ENCODE results near the gene TBC1D16. TPM values are rescaled to one million over a fixed set of nuclear protein-coding genes. Genes with fewer than 3 reads are reported as not detected.

The TBC1D16 gene
- total RNA-seq, 1 experiment from 2014 or later: 55.4 TPM

DNA sequence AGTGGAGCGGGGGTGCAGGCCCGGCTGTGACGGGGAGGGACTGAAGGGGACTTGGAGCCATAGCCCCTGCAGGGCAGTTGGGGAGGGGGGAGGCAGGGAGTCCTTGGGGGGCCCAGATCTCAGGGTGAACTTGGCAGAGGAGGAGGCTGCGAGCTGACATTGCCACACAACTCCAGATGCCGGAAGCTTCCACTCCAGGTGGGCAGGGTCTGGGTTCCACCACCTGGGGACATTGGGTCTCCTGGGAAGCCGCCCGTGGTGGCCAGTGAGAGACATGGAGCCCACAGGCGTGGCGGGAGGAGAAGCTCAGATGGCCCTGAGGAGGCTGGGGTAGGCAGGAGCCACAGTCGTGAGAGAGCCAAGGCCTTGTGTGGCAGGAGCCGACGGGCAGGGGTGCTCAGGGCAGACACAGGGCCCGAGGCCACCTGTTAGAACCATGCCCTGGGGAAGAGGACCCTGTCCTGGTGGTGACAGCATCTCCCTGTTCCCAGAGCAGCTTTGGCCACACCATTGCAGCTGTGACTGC is 47.5 kb upstream of the TBC1D16 start:
- H3K27me3 Mint-ChIP-seq (ENCODE audit: insufficient read depth, unreplicated experiment): peaks cover 3% of the 10 kb centered on the region
- CTCF ChIA-PET: interaction anchor here (0.8 to 2.7 kb wide), 4 partner anchors 36 to 77 kb away, joined by 3 to 25 read pairs (median 4); no protein-coding TSS in a partner anchor
- Histone ChIP-seq H3K4me3 (ENCODE audit: low read depth, low read length) (no peak overlapping the region), H3K27me3 (replicated peaks; ENCODE audit: control insufficient read depth, insufficient read depth, low read length) (no peaks in the 10 kb centered on the region), H3K4me1 (no peaks in the 10 kb centered on the region), H3K36me3 (ENCODE audit: control insufficient read depth, insufficient read depth, low read length) (no peaks in the 10 kb centered on the region), H3K9me3 (no peaks in the 10 kb centered on the region)
- intact Hi-C loops (cut with micrococcal nuclease; ENCODE audit: unreplicated experiment): loop anchor here (5.0 kb wide), 1 partner anchor 76 kb away; no protein-coding TSS in a partner anchor
- H3K4me3 Mint-ChIP-seq (ENCODE audit: unreplicated experiment): no peak overlapping the region
- no TSS peak for BruUV-seq (replicated peaks)
- no peak overlapping the region for H3K27ac Mint-ChIP-seq (ENCODE audit: unreplicated experiment)
- H3K9me3 Mint-ChIP-seq (ENCODE audit: unreplicated experiment): no peaks in the 10 kb centered on the region
- peaks cover 9% of the 10 kb centered on the region for H3K4me1 Mint-ChIP-seq (ENCODE audit: low read depth, unreplicated experiment)
- POLR2A ChIA-PET: no interaction called here
- no peak for DNase-seq
- H3K36me3 Mint-ChIP-seq (ENCODE audit: insufficient read depth, unreplicated experiment): no peaks in the 10 kb centered on the region
- TF ChIP-seq, protein P1, sequence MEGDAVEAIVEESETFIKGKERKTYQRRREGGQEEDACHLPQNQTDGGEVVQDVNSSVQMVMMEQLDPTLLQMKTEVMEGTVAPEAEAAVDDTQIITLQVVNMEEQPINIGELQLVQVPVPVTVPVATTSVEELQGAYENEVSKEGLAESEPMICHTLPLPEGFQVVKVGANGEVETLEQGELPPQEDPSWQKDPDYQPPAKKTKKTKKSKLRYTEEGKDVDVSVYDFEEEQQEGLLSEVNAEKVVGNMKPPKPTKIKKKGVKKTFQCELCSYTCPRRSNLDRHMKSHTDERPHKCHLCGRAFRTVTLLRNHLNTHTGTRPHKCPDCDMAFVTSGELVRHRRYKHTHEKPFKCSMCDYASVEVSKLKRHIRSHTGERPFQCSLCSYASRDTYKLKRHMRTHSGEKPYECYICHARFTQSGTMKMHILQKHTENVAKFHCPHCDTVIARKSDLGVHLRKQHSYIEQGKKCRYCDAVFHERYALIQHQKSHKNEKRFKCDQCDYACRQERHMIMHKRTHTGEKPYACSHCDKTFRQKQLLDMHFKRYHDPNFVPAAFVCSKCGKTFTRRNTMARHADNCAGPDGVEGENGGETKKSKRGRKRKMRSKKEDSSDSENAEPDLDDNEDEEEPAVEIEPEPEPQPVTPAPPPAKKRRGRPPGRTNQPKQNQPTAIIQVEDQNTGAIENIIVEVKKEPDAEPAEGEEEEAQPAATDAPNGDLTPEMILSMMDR (IDR thresholded peaks at IDR 0.05; ENCODE audit: insufficient read depth in 1 of 2, low read depth in 1 of 2, low read length in 1 of 2, severe bottlenecking in 1 of 2, unreplicated experiment in 1 of 2): no peak

DNA sequence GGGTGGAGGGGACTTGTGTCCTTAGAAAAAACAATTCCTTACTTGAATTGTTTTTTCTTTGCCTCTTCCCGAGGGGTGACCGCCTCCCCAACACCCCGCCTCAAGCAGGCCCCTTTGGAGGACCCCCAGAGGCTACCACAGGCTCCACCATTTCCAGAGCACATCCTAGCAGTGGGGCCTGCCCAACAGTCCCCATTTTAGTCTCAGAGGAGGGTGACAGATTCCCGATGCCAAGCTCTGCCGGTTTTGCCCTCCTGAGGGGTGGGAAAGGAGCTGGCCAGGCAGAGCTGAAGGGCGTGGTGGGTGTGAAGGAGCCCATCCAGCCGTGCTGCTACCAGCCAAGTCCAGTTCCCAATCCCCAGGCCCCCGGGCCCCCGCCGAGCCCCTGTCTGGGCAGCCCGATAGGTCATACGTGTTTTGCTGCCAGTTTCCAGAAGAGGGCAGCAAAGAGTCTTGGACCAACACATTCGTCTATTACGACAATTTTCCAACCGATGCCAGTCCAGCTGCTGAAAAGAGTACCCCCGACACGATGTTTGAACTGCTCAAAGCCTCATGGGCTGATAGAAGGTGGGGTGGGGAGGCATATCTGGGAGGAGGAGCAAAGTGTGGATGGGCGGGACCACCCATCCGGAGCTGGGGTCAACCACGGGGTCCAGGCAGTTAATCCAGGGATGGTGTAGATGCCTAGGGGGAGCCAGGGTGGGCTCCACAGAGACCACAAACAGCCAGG is 46.9 kb upstream of the TBC1D16 start:
- Histone ChIP-seq H3K36me3 (ENCODE audit: control insufficient read depth, insufficient read depth, low read length) (no peaks in the 10 kb centered on the region), H3K9me3 (no peaks in the 10 kb centered on the region), H3K27me3 (replicated peaks; ENCODE audit: control insufficient read depth, insufficient read depth, low read length) (no peaks in the 10 kb centered on the region), H3K4me3 (ENCODE audit: low read depth, low read length) (no peak overlapping the region), H3K4me1 (no peaks in the 10 kb centered on the region)
- Mint-ChIP-seq H3K27ac (ENCODE audit: unreplicated experiment) (no peak overlapping the region), H3K9me3 (ENCODE audit: unreplicated experiment) (no peaks in the 10 kb centered on the region), H3K36me3 (ENCODE audit: insufficient read depth, unreplicated experiment) (no peaks in the 10 kb centered on the region), H3K4me3 (ENCODE audit: unreplicated experiment) (no peak overlapping the region), H3K27me3 (ENCODE audit: insufficient read depth, unreplicated experiment) (peaks cover 3% of the 10 kb centered on the region), H3K4me1 (ENCODE audit: low read depth, unreplicated experiment) (peaks cover 9% of the 10 kb centered on the region)
- ChIA-PET POLR2A (no interaction called here), CTCF (interaction anchor here (0.5 to 2.7 kb wide), 5 partner anchors 37 to 290 kb away, joined by 3 to 25 read pairs (median 5); no protein-coding TSS in a partner anchor)
- no TSS peak for BruUV-seq (replicated peaks)
- peak; percentile 74 to 82 for DNase-seq
- intact Hi-C loops (cut with micrococcal nuclease; ENCODE audit: unreplicated experiment): loop anchor here (1.0 to 5.0 kb wide), 2 partner anchors 42 to 75 kb away; no protein-coding TSS in a partner anchor
- TF ChIP-seq, protein P1 (IDR thresholded peaks at IDR 0.05; ENCODE audit: insufficient read depth in 1 of 2, low read depth in 1 of 2, low read length in 1 of 2, severe bottlenecking in 1 of 2, unreplicated experiment in 1 of 2): peak; percentile 80 to 89

GRCh38 chr17:80081596-80081995 is 45.9 kb upstream of the TBC1D16 start:
- no peaks in the 10 kb centered on the region for H3K4me1 ChIP-seq
- intact Hi-C loops (cut with micrococcal nuclease; ENCODE audit: unreplicated experiment): loop anchor here (5.0 kb wide), 1 partner anchor 74 kb away; no protein-coding TSS in a partner anchor
- TF ChIP-seq, protein P1 (IDR thresholded peaks at IDR 0.05; ENCODE audit: insufficient read depth in 1 of 2, low read depth in 1 of 2, low read length in 1 of 2, severe bottlenecking in 1 of 2, unreplicated experiment in 1 of 2): no peak
- Mint-ChIP-seq H3K9me3 (ENCODE audit: unreplicated experiment) (no peaks in the 10 kb centered on the region), H3K4me1 (ENCODE audit: low read depth, unreplicated experiment) (peaks cover 9% of the 10 kb centered on the region), H3K4me3 (ENCODE audit: unreplicated experiment) (no peak overlapping the region), H3K27ac (ENCODE audit: unreplicated experiment) (no peak overlapping the region), H3K36me3 (ENCODE audit: insufficient read depth, unreplicated experiment) (no peaks in the 10 kb centered on the region), H3K27me3 (ENCODE audit: insufficient read depth, unreplicated experiment) (no peaks in the 10 kb centered on the region)
- H3K36me3 ChIP-seq (ENCODE audit: control insufficient read depth, insufficient read depth, low read length): no peaks in the 10 kb centered on the region
- no TSS peak for BruUV-seq (replicated peaks)
- ChIA-PET POLR2A (no interaction called here), CTCF (interaction anchor here (2.0 to 2.7 kb wide), 2 partner anchors 43 kb away, joined by 6 to 25 read pairs; no protein-coding TSS in a partner anchor)
- H3K4me3 ChIP-seq (ENCODE audit: low read depth, low read length): no peak overlapping the region
- DNase-seq: no peak
- no peaks in the 10 kb centered on the region for H3K27me3 ChIP-seq (replicated peaks; ENCODE audit: control insufficient read depth, insufficient read depth, low read length)
- H3K9me3 ChIP-seq: no peaks in the 10 kb centered on the region
